K562 (cell line): ENCODE results near the gene LRRFIP2. TPM values are rescaled to one million over a fixed set of nuclear protein-coding genes. Genes with fewer than 3 reads are reported as not detected.

Source experiments
- ATAC-seq: fragments of 200-7000 bp; cut with Tn5 transposase; 3 replicates; pipeline ENCODE4 v1.9.1; 2020; ENCODE audit warnings: moderate library complexity
- BruUV-seq: library from RNA; stranded (reverse); fragments of 400-500 nt; replicated peaks from 2 replicates; lab custom pipeline; 2021; lab: Mats Ljungman, UMichigan
- CTCF ChIA-PET: fragments of 300-600 bp; formaldehyde crosslinking; extraction: SDS; loops from one replicate; lab custom pipeline; 2021; ENCODE audit warnings: low intra/inter-chr PET ratio; lab: Yijun Ruan, JAX
- POLR2A ChIA-PET: fragments of 300-600, 350-650 bp; sonication (Branson Sonifier 250); formaldehyde crosslinking; extraction: SDS; loops from one replicate; lab custom pipeline; 2021; ENCODE audit warnings: antibody characterized with exemption, inconsistent platforms; lab: Yijun Ruan, JAX
- DNase-seq, 4 experiments: peaks; one replicate each; pipeline versions ENCODE4 v3.0.0 to v3.0.0-alpha.2; 2011 to 2018; ENCODE audit warnings: low spot score in 3 of 4, mixed read lengths in 3 of 4; ENCODE audit errors: extremely low read depth in 1 of 4
- FAIRE-seq: peaks from 2 replicates; lab custom pipeline; 2011; peaks lifted over from hg19 to GRCh38; lab: Jason Lieb, UNC
- H2AFZ ChIP-seq: 2 replicates; pipeline ENCODE4 v1.6.0; 2011; ENCODE audit warnings: low read depth, low read length, control low read depth, inconsistent platforms
- H3K27ac ChIP-seq: fragments of 200-600 bp; 3 replicates; pipeline ENCODE4 v1.8.0; 2011; ENCODE audit warnings: low read depth, mild to moderate bottlenecking, control low read depth, inconsistent platforms, low read length, moderate library complexity, mixed read lengths; ENCODE audit errors: extremely low read depth
- H3K27me3 ChIP-seq, 2 experiments: fragments of 300-600 bp in 1 of 2; 2 replicates in 1 of 2; 3 replicates in 1 of 2; pipeline versions ENCODE4 v1.6.0 to v1.8.0; 2011; ENCODE audit warnings: inconsistent platforms in 2 of 2, low read length in 2 of 2, mild to moderate bottlenecking in 1 of 2, mixed read lengths in 1 of 2, moderate library complexity in 1 of 2; ENCODE audit not compliant: control insufficient read depth in 2 of 2, insufficient read depth in 2 of 2
- H3K36me3 ChIP-seq: fragments of 300-600 bp; 3 replicates; pipeline ENCODE4 v1.8.0; 2011; ENCODE audit warnings: mild to moderate bottlenecking, low read length, inconsistent platforms; ENCODE audit not compliant: control insufficient read depth, insufficient read depth
- H3K4me1 ChIP-seq, 2 experiments: fragments of 200-600 bp in 1 of 2; replicated peaks in 1 of 2; 2 replicates in 1 of 2; 3 replicates in 1 of 2; pipeline versions ENCODE4 v1.5.1 to v1.8.0; 2011; ENCODE audit warnings: inconsistent platforms in 2 of 2, low read length in 2 of 2, mild to moderate bottlenecking in 1 of 2, mixed read lengths in 1 of 2, moderate library complexity in 1 of 2; ENCODE audit not compliant: control insufficient read depth in 2 of 2, insufficient read depth in 2 of 2
- H3K4me2 ChIP-seq: 2 replicates; pipeline ENCODE4 v1.6.1; 2011; ENCODE audit warnings: low read length, control low read depth, inconsistent platforms, mixed read lengths; ENCODE audit not compliant: insufficient read depth
- H3K4me3 ChIP-seq: fragments of 200-600 bp; sonication (generic), shearing (Covaris generic); 2 replicates; pipeline ENCODE4 v1.5.1; 2016; ENCODE audit warnings: control low read depth, inconsistent platforms
- H3K79me2 ChIP-seq: fragments of 200-600 bp; 3 replicates; pipeline ENCODE4 v1.8.0; 2011; ENCODE audit warnings: low read length, inconsistent platforms; ENCODE audit not compliant: control insufficient read depth, insufficient read depth
- H3K9ac ChIP-seq, 2 experiments: 2 replicates each; pipeline versions ENCODE4 v1.6.0 to v1.6.1; 2011; ENCODE audit warnings: low read depth in 2 of 2, low read length in 2 of 2, control low read depth in 1 of 2, inconsistent platforms in 1 of 2, mild to moderate bottlenecking in 1 of 2, mixed read lengths in 1 of 2; ENCODE audit not compliant: insufficient read depth in 1 of 2
- H3K9me1 ChIP-seq: one replicate; pipeline ENCODE4 v1.6.0; 2011; ENCODE audit warnings: inconsistent platforms, mild to moderate bottlenecking, low read length, moderate library complexity; ENCODE audit not compliant: control insufficient read depth, insufficient read depth
- H3K9me3 ChIP-seq: replicated peaks from 2 replicates; pipeline ENCODE4 v1.5.1; 2011; ENCODE audit warnings: low read depth, low read length, inconsistent platforms; ENCODE audit not compliant: control insufficient read depth, insufficient read depth
- H4K20me1 ChIP-seq: replicated peaks from 2 replicates; pipeline ENCODE4 v1.6.1; 2011; ENCODE audit warnings: low read length, inconsistent platforms, mixed read lengths; ENCODE audit not compliant: control insufficient read depth, insufficient read depth
- BACH1 ChIP-seq: fragments of 200-800 bp; sonication (Bioruptor generic); IDR thresholded peaks from 2 replicates; pipeline ENCODE4 v1.6.1; 2016; ENCODE audit warnings: missing genetic modification characterization, missing compliant biosample characterization
- ERF ChIP-seq: fragments of 450-650 bp; formaldehyde crosslinking; IDR thresholded peaks from 2 replicates; pipeline ENCODE4 v1.4.0; 2020; ENCODE audit warnings: mild to moderate bottlenecking, mixed read lengths
- KAT7 ChIP-seq: sonication (generic); formaldehyde crosslinking; IDR thresholded peaks from 2 replicates; pipeline ENCODE4 v1.8.0; 2022; ENCODE audit warnings: missing genetic modification reagents, mild to moderate bottlenecking, borderline replicate concordance
- NCOA2 ChIP-seq, 2 experiments: fragments of 450-650 bp; IDR thresholded peaks; 2 replicates each; pipeline ENCODE4 v1.6.1; 2018; ENCODE audit warnings: mild to moderate bottlenecking in 2 of 2, moderate library complexity in 1 of 2; ENCODE audit not compliant: partially characterized antibody in 2 of 2
- NR1H2 ChIP-seq: sonication (generic); formaldehyde crosslinking; IDR thresholded peaks from 2 replicates; pipeline ENCODE4 v1.4.0; 2020; ENCODE audit warnings: mild to moderate bottlenecking, missing genetic modification reagents
- PHF20 ChIP-seq: fragments of 450-650 bp; IDR thresholded peaks from 2 replicates; pipeline ENCODE4 v1.6.1; 2018; ENCODE audit not compliant: partially characterized antibody
- POLR3A ChIP-seq: IDR thresholded peaks from 2 replicates; pipeline ENCODE4 v1.6.1; 2011; ENCODE audit warnings: borderline replicate concordance, mild to moderate bottlenecking, moderate library complexity; ENCODE audit not compliant: insufficient read length, insufficient read depth; ENCODE audit errors: extremely low read depth
- POU5F1 ChIP-seq: fragments of 150-350 bp; IDR thresholded peaks from 2 replicates; pipeline ENCODE4 v1.6.1; 2014; ENCODE audit warnings: borderline replicate concordance, low read length, low read depth, mild to moderate bottlenecking; ENCODE audit not compliant: partially characterized antibody
- ZBED1 ChIP-seq: IDR thresholded peaks from 2 replicates; pipeline ENCODE4 v1.6.1; 2014
- ZBTB7A ChIP-seq: IDR thresholded peaks from 2 replicates; pipeline ENCODE4 v1.6.1; 2011; ENCODE audit warnings: low read depth, mild to moderate bottlenecking, low read length, moderate library complexity, borderline replicate concordance; ENCODE audit not compliant: control insufficient read depth
- ZNF174 ChIP-seq: fragments of 250-450 bp; sonication (Bioruptor Pico); IDR thresholded peaks from 2 replicates; pipeline ENCODE4 v1.4.0; 2020; ENCODE audit warnings: mild to moderate bottlenecking
- ZNF3 ChIP-seq: fragments of 250-450 bp; sonication (Bioruptor Pico); IDR thresholded peaks from 2 replicates; pipeline ENCODE4 v1.5.0; 2021; ENCODE audit warnings: mild to moderate bottlenecking, moderate library complexity
- WGBS: fragments of 100-300 bp; shearing (Covaris generic); methylation state at CpG from one replicate; pipeline ENCODE4 v1.1.6; 2016; ENCODE audit warnings: low coverage, mixed read lengths; ENCODE audit not compliant: insufficient coverage; ENCODE audit errors: missing lambda C conversion rate; 5-methylcytosine and 5-hydroxymethylcytosine counted together
- in situ Hi-C: fragments of 300-500 bp; cut with MboI; formaldehyde crosslinking; loops from 4 replicates; pipeline ENCODE4 v1.15.0; 2018; ENCODE audit warnings: inconsistent platforms, mixed read lengths
- intact Hi-C: fragments of 100-400 bp; cut with micrococcal nuclease; formaldehyde crosslinking; loops from 2 replicates; pipeline ENCODE4 v1.14.2; 2022
- polyA plus RNA-seq, 8 experiments: library from polyadenylated mRNA; depleted of rRNA in 4 of 8; stranded (reverse) in 5 of 8; unstranded in 3 of 8; fragments of >200 nt; fragmentation: Nextera tagmentation in 2 of 8; fragmentation: Illumina TruSeq in 1 of 8; extraction: Ambion mirVana in 2 of 8; extraction: Trizol in 1 of 8; gene quantifications; 2 replicates each; pipeline versions ENCODE4 v1.2.1 to v1.2.3, GENCODE V29; 2011 to 2014; ENCODE audit warnings: inconsistent platforms in 1 of 8, missing spikeins in 1 of 8
- total RNA-seq, 7 experiments: library from RNA; depleted of rRNA in 6 of 7; stranded (reverse); fragments of >200 nt in 6 of 7; fragmentation: Illumina TruSeq in 2 of 7; extraction: Trizol in 2 of 7; gene quantifications; 2 replicates each; pipeline versions ENCODE4 v1.2.1 to v1.2.3, GENCODE V29; 2011 to 2021; ENCODE audit warnings: low replicate concordance in 1 of 7

LRRFIP2 gene
- total and polyA plus RNA-seq, 9 of the 15 experiments (the other 6 are each of a cell fraction or from before 2014, with no cell fraction given): 9.9 to 53.9 (median 42.7) TPM

- Histone ChIP-seq H2AFZ (no peak overlapping the region), H3K79me2 (no peaks in the 10 kb centered on the region), H3K4me3 (no peak overlapping the region), H3K27me3 (peaks cover 17 to 26% of the 10 kb centered on the region in 2 experiments), H3K9ac (no peak overlapping the region), H3K27ac (no peak overlapping the region), H4K20me1 (no peaks in the 10 kb centered on the region), H3K4me2 (no peak overlapping the region), H3K36me3 (no peaks in the 10 kb centered on the region), H3K4me1 (no peaks in the 10 kb centered on the region; a peak in 1 of 5 replicates), H3K9me1 (no peaks in the 10 kb centered on the region), H3K9me3 (no peaks in the 10 kb centered on the region)
- in situ Hi-C loops (no loop called here), intact Hi-C loops (no loop called here)
- WGBS: 33% methylated on average over 3 of the region's 3 CpGs
- ATAC-seq: no peak
- no TSS peak for BruUV-seq
- CTCF ChIA-PET: no interaction called here
- no peak for FAIRE-seq
- TF ChIP-seq ERF (CRISPR knock-in tag) (no peak), ZNF3 (CRISPR knock-in tag) (no peak), ZNF174 (CRISPR knock-in tag) (no peak), NCOA2 (IDR thresholded peaks at IDR 0.05; ENCODE audit: partially characterized antibody in 2 of 2) (no peak), PHF20 (no peak), NR1H2 (CRISPR knock-in tag) (no peak), ZBTB7A (no peak), POLR3A (no peak), KAT7 (CRISPR knock-in tag) (no peak), POU5F1 (no peak), BACH1 (no peak), ZBED1 (no peak)
- DNase-seq: no peak
- POLR2A ChIA-PET: interaction anchor here (0.7 to 1.5 kb wide), 4 partner anchors 9 to 32 kb away, joined by 3 to 5 read pairs (median 4); no protein-coding TSS in a partner anchor
Measured at GRCh38 chr3:37202035-37202434, 27.7 kb upstream of the LRRFIP2 start.
